ENCODE results near the gene NUP50.

- TF ChIP-seq CTCF (CRISPR knock-in tag; IDR thresholded peaks at IDR 0.05) (no peak), TEAD2 (CRISPR knock-in tag; IDR thresholded peaks at IDR 0.05) (no peak), ZNF747 (CRISPR knock-in tag; IDR thresholded peaks at IDR 0.05; ENCODE audit: borderline replicate concordance) (no peak), NFYC (CRISPR knock-in tag; IDR thresholded peaks at IDR 0.05) (no peak), ZNF414 (CRISPR knock-in tag; IDR thresholded peaks at IDR 0.05) (no peak), ZNF773 (CRISPR knock-in tag; IDR thresholded peaks at IDR 0.05; ENCODE audit: borderline replicate concordance) (no peak), ATF2 (CRISPR knock-in tag; IDR thresholded peaks at IDR 0.05) (no peak), ZNF468 (CRISPR knock-in tag; IDR thresholded peaks at IDR 0.05) (no peak), ZNF512 (CRISPR knock-in tag; IDR thresholded peaks at IDR 0.05) (no peak), TCF7L2 (IDR thresholded peaks at IDR 0.05; ENCODE audit: low read depth, low read length) (no peak), HOMEZ (CRISPR knock-in tag; IDR thresholded peaks at IDR 0.05; ENCODE audit: low read depth) (no peak)
Measured at GRCh38 chr22:45229181-45229580, 65.5 kb downstream of the NUP50 start.
